Amygdala (tissue), 56 donors: ENCODE data around the gene SMARCA2.

ENCODE experiments used
- DNase-seq, 56 donors: peaks; one replicate each; lab custom pipeline; 2025; lab: John Stamatoyannopoulos, UW

Gene SMARCA2

GRCh38 chr9:2163231-2163885, 148.2 kb downstream of the SMARCA2 start:
- no peak for DNase-seq

GRCh38 chr9:2164268-2164667, 149.1 kb downstream of the SMARCA2 start:
- DNase-seq: no peak

GRCh38 chr9:2166203-2166602, 151.1 kb downstream of the SMARCA2 start:
- no peak for DNase-seq

GRCh38 chr9:2169035-2169434, 153.9 kb downstream of the SMARCA2 start:
- no peak for DNase-seq

GRCh38 chr9:2170722-2171121, 155.6 kb downstream of the SMARCA2 start:
- DNase-seq: no peak

GRCh38 chr9:2173170-2173569, 158.0 kb downstream of the SMARCA2 start:
- DNase-seq: no peak

- DNase-seq: peak in 1 of 56 donors; percentile 6
Measured at GRCh38 chr9:2173861-2174260, 158.7 kb downstream of the SMARCA2 start.

- peak in 8 of 56 donors; percentile 1 to 23 (median 10) for DNase-seq
Measured at GRCh38 chr9:2174306-2174705, 159.2 kb downstream of the SMARCA2 start.

- DNase-seq: no peak
Measured at GRCh38 chr9:2174911-2175310, 159.8 kb downstream of the SMARCA2 start.

- DNase-seq: no peak
Measured at GRCh38 chr9:2177121-2177520, 162.0 kb downstream of the SMARCA2 start.

- no peak for DNase-seq
Measured at GRCh38 chr9:2178034-2178734, 163.0 kb downstream of the SMARCA2 start.

GRCh38 chr9:2179567-2179966, 164.4 kb downstream of the SMARCA2 start:
- DNase-seq: no peak

- DNase-seq: peak in 1 of 56 donors; percentile 13
Measured at GRCh38 chr9:2180154-2180553, 165.0 kb downstream of the SMARCA2 start.

- DNase-seq: no peak
Measured at GRCh38 chr9:2180704-2181103, 165.6 kb downstream of the SMARCA2 start.

- DNase-seq: peak in 9 of 56 donors; percentile 1 to 40 (median 6)
Measured at GRCh38 chr9:2181792-2182191, 166.6 kb downstream of the SMARCA2 start.

- DNase-seq: no peak
Measured at GRCh38 chr9:2190939-2191608, 175.9 kb downstream of the SMARCA2 start.

- no peak for DNase-seq
Measured at GRCh38 chr9:2191609-2191972, 176.4 kb downstream of the SMARCA2 start.

GRCh38 chr9:2192356-2192979, 177.3 kb downstream of the SMARCA2 start:
- no peak for DNase-seq

GRCh38 chr9:2193552-2193951, 178.4 kb downstream of the SMARCA2 start:
- DNase-seq: no peak

GRCh38 chr9:2195211-2195610, 180.1 kb downstream of the SMARCA2 start:
- DNase-seq: no peak

GRCh38 chr9:2196757-2197156, 181.6 kb downstream of the SMARCA2 start:
- no peak for DNase-seq
